ENCODE results near the gene FOXL3. TPM values are rescaled to one million over a fixed set of nuclear protein-coding genes. Genes with fewer than 3 reads are reported as not detected.

Gene FOXL3
- total RNA-seq, 1 experiment from 2014 or later = not detected

DNA sequence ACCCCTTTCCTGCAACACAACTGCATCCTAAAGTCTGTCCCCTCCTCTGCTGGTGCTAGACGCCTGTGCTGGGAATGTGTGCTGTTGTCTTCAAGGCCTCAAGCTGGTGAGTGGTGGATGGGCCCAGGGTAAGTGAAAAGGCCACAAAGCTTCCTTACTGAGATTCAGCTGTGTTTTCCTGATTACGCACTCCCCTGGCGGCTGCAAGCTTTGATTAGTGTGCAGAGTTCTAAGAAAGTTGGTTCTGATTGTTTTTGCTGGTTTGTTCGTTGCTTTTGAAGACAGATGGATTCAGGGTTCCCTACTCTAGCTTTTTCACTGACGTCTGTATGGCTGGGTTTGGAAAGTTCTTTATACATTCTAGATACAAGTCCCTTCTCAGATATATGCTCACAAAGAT, 11.9 kb upstream of the FOXL3 start:
- no peaks in the 10 kb centered on the region for H3K36me3 ChIP-seq (ENCODE audit: insufficient read depth, low read length)
- no peak overlapping the region for H2AFZ ChIP-seq (ENCODE audit: low read length)
- no peak for DNase-seq
- H3K4me3 ChIP-seq (ENCODE audit: low read length) = no peak overlapping the region
- no peak overlapping the region for H3K27ac ChIP-seq (ENCODE audit: low read length)
- no peaks in the 10 kb centered on the region for H3K79me2 ChIP-seq (ENCODE audit: low read length)
- H3K9me3 ChIP-seq (ENCODE audit: low read length) = peaks cover 5% of the 10 kb centered on the region
- H3K9me2 ChIP-seq (replicated peaks; ENCODE audit: insufficient read depth, low read length) = no peaks in the 10 kb centered on the region
- H3K4me2 ChIP-seq (ENCODE audit: low read depth, low read length, poor library complexity, severe bottlenecking) = no peak overlapping the region
- H3K9ac ChIP-seq (ENCODE audit: low read length) = no peak overlapping the region
- no peaks in the 10 kb centered on the region for H3K4me1 ChIP-seq (ENCODE audit: low read length)
- no peaks in the 10 kb centered on the region; the same call in 1 of the 2 replicates for H3K27me3 ChIP-seq (ENCODE audit: low read length)
- H4K20me1 ChIP-seq (ENCODE audit: insufficient read depth, low read depth, low read length) = no peaks in the 10 kb centered on the region

DNA sequence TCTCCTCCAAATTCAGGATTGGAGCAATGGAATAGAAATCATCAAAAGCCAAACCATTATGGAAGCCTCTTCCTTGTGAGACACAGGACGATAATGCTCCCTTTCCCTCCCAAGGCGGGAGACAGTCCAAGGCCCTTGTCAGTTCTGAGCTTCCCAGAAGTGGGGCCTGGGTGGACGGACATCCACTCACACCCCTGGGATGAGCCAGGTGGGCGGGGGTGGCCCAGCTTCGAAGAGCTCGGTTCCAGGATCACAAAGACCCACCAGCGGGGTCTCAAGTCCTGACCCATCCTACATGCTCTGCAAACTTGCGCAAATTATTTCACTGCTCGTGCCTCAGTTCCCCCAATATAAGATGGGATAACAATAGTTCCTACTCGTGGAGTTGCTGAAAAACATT, 10.1 kb upstream of the FOXL3 start:
- no peaks in the 10 kb centered on the region for H3K36me3 ChIP-seq (ENCODE audit: insufficient read depth, low read length)
- no peak overlapping the region for H3K4me2 ChIP-seq (ENCODE audit: low read depth, low read length, poor library complexity, severe bottlenecking)
- H3K9me3 ChIP-seq (ENCODE audit: low read length) = no peaks in the 10 kb centered on the region; the same call in 1 of the 2 replicates
- H4K20me1 ChIP-seq (ENCODE audit: insufficient read depth, low read depth, low read length) = no peaks in the 10 kb centered on the region
- H3K9ac ChIP-seq (ENCODE audit: low read length) = no peak overlapping the region
- H3K9me2 ChIP-seq (replicated peaks; ENCODE audit: insufficient read depth, low read length) = no peaks in the 10 kb centered on the region
- DNase-seq = no peak
- H2AFZ ChIP-seq (ENCODE audit: low read length) = no peak overlapping the region
- no peaks in the 10 kb centered on the region for H3K4me1 ChIP-seq (ENCODE audit: low read length)
- no peak overlapping the region for H3K4me3 ChIP-seq (ENCODE audit: low read length)
- H3K27ac ChIP-seq (ENCODE audit: low read length) = no peak overlapping the region
- no peaks in the 10 kb centered on the region; the same call in 1 of the 2 replicates for H3K27me3 ChIP-seq (ENCODE audit: low read length)
- no peaks in the 10 kb centered on the region for H3K79me2 ChIP-seq (ENCODE audit: low read length)

DNA sequence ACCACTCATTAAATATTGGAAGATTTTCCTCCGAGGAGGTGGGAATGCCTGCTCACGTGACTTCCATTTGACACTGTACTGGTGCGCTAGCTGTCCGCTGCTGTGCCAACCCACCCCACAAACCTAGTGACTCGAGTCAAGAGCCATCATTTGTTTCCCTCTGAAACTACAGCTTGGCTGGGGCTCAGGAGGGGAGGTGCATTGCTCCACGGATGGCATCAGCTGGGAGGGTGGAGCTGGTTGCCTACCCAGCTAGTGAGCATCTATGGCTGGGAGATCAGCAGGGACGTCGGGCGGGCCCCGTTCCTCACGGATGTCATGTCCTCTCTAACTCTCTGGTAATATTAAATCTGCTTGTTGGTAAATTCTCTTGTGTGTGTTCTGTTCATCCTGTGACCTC, 9.5 kb upstream of the FOXL3 start:
- H3K36me3 ChIP-seq (ENCODE audit: insufficient read depth, low read length) = no peaks in the 10 kb centered on the region
- no peaks in the 10 kb centered on the region; the same call in 1 of the 2 replicates for H3K27me3 ChIP-seq (ENCODE audit: low read length)

DNA sequence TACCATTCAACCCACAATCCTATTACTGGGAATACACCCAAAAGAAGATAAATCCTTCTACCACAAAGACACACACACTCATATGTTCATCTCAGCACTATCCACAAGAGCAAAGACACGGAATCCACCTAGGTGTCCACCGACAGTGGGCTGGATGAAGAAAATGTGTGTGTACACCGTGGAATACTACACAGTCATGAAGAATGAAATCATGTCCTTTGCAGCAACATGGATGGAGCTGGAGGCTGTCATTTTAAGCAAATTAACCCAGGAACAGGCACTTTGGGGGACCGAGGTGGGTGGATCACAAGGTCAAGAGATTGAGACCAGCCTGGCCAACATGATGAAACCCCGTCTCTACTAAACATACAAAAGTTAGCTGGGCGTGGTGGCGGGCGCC, 8.3 kb upstream of the FOXL3 start:
- Histone ChIP-seq H3K4me2 (ENCODE audit: low read depth, low read length, poor library complexity, severe bottlenecking) (no peak overlapping the region), H3K27ac (ENCODE audit: low read length) (no peak overlapping the region), H2AFZ (ENCODE audit: low read length) (no peak overlapping the region), H3K36me3 (ENCODE audit: insufficient read depth, low read length) (no peaks in the 10 kb centered on the region), H3K9ac (ENCODE audit: low read length) (no peak overlapping the region), H3K27me3 (ENCODE audit: low read length) (no peaks in the 10 kb centered on the region; the same call in 1 of the 2 replicates), H3K4me1 (ENCODE audit: low read length) (no peaks in the 10 kb centered on the region), H3K9me3 (ENCODE audit: low read length) (no peaks in the 10 kb centered on the region; the same call in 1 of the 2 replicates), H3K9me2 (replicated peaks; ENCODE audit: insufficient read depth, low read length) (no peaks in the 10 kb centered on the region), H3K4me3 (ENCODE audit: low read length) (no peak overlapping the region), H4K20me1 (ENCODE audit: insufficient read depth, low read depth, low read length) (no peaks in the 10 kb centered on the region), H3K79me2 (ENCODE audit: low read length) (no peaks in the 10 kb centered on the region)
- no peak for DNase-seq

More for the DNA sequence above, 9.5 kb upstream of the FOXL3 start:
- Histone ChIP-seq H3K9me2 (replicated peaks; ENCODE audit: insufficient read depth, low read length) (no peaks in the 10 kb centered on the region), H3K4me1 (ENCODE audit: low read length) (no peaks in the 10 kb centered on the region), H2AFZ (ENCODE audit: low read length) (no peak overlapping the region), H3K79me2 (ENCODE audit: low read length) (no peaks in the 10 kb centered on the region), H4K20me1 (ENCODE audit: insufficient read depth, low read depth, low read length) (no peaks in the 10 kb centered on the region), H3K9ac (ENCODE audit: low read length) (no peak overlapping the region), H3K27ac (ENCODE audit: low read length) (no peak overlapping the region), H3K9me3 (ENCODE audit: low read length) (no peaks in the 10 kb centered on the region; the same call in 1 of the 2 replicates), H3K4me3 (ENCODE audit: low read length) (no peak overlapping the region), H3K4me2 (ENCODE audit: low read depth, low read length, poor library complexity, severe bottlenecking) (no peak overlapping the region)
- no peak for DNase-seq

DNA sequence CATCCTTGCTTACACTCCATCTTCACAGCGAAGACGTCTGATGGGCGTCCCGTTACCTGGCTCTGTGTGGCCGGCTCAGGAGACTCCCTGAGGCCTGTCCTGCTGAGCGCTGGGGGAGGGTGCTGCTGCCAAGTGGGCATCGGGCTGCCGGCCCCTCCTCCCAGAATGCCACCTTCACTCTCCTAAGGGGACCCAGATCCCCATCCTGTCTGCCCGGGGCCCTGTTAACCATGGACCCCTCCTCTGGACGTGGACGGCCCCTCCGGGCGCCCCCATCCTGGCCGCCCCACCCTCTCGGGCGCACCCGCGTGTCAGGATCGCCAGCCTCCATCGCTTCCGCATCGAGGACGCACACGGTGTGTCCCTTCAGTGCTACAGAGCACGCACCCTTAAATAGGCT, 7.3 kb upstream of the FOXL3 start:
- Histone ChIP-seq H3K79me2 (ENCODE audit: low read length) (no peaks in the 10 kb centered on the region), H3K9me3 (ENCODE audit: low read length) (no peaks in the 10 kb centered on the region), H3K4me3 (ENCODE audit: low read length) (no peak overlapping the region), H4K20me1 (ENCODE audit: insufficient read depth, low read depth, low read length) (no peaks in the 10 kb centered on the region), H3K36me3 (ENCODE audit: insufficient read depth, low read length) (no peaks in the 10 kb centered on the region), H3K9me2 (replicated peaks; ENCODE audit: insufficient read depth, low read length) (no peaks in the 10 kb centered on the region), H3K4me2 (ENCODE audit: low read depth, low read length, poor library complexity, severe bottlenecking) (no peak overlapping the region), H3K27me3 (ENCODE audit: low read length) (no peaks in the 10 kb centered on the region), H3K27ac (ENCODE audit: low read length) (no peak overlapping the region), H3K9ac (ENCODE audit: low read length) (no peak overlapping the region), H2AFZ (ENCODE audit: low read length) (no peak overlapping the region), H3K4me1 (ENCODE audit: low read length) (no peaks in the 10 kb centered on the region)
- DNase-seq = no peak

DNA sequence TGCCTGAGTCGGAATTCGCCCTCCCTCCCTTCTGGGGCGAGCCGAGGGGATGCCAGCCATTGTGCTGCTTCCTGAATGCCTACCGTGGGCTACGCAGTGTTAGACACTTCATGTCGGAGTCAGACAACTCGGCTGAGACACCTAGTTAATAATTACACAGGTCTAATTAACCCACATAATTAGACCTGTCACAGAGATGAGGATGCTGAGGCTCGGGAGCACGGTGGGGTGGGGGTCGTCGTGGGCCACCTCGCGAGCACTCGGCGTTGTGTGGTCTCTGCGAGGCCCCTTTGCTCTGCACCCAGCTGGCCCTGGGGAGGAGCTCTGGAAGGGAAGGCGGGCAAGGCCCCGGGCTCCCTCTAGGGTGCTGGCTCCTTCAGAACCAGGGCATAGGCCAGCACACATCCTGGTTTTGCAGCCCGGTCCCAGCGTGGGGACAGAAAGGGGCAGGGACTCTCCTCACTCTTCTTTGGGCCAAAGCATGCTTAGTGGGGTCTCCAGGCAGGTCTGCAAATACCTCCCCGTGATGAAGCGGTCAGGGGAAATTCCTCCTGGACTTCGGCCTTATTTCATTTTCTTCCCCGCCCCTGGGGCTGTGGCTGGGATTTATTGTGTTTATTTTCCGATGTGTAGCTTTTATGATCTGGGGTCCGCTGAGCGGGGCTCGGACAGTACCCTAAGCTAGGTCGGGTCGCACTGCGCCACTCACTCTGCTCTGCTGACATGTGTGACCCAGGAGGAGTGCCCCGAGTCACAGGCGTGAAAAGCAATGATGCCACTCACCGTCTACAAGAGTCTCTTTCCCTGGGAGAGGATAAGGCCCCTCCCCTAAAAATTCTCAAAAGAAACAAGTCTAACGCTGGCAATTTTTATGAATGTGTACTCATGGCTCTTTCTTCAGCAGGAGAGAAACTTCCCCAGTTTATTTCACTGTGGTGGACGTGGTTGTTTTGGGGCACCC, 4.9 kb upstream of the FOXL3 start:
- H3K9me3 ChIP-seq (ENCODE audit: low read length) = no peaks in the 10 kb centered on the region
- H3K27me3 ChIP-seq (ENCODE audit: low read length) = no peaks in the 10 kb centered on the region
- no peak for DNase-seq
- no peaks in the 10 kb centered on the region for H3K79me2 ChIP-seq (ENCODE audit: low read length)
- H3K9ac ChIP-seq (ENCODE audit: low read length) = no peak overlapping the region
- no peaks in the 10 kb centered on the region for H3K9me2 ChIP-seq (replicated peaks; ENCODE audit: insufficient read depth, low read length)
- no peaks in the 10 kb centered on the region for H3K4me1 ChIP-seq (ENCODE audit: low read length)
- no peaks in the 10 kb centered on the region for H4K20me1 ChIP-seq (ENCODE audit: insufficient read depth, low read depth, low read length)
- H3K27ac ChIP-seq (ENCODE audit: low read length) = no peak overlapping the region
- H3K4me3 ChIP-seq (ENCODE audit: low read length) = no peak overlapping the region
- H2AFZ ChIP-seq (ENCODE audit: low read length) = no peak overlapping the region
- H3K36me3 ChIP-seq (ENCODE audit: insufficient read depth, low read length) = no peaks in the 10 kb centered on the region
- H3K4me2 ChIP-seq (ENCODE audit: low read depth, low read length, poor library complexity, severe bottlenecking) = no peak overlapping the region

DNA sequence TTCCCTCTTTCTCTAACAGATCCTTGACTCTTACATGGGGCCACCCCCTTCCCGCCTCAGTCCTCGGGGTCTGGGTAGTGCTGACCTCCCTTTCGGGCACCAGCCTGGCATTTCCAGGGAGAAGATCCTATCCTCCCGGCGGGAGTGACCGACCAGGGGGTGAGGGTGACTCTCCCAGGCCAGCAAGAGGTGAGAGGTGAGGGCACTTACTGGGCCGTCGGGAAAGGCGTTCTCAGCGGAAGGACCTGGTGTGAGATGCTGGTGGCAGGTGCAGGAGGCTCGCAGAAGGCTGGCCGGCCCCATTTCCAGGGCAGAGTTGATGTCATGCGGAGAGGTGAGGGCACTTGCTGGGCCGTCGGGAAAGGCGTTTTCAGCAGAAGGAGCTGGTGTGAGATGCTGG, 4.2 kb upstream of the FOXL3 start:
- no peak overlapping the region for H3K9ac ChIP-seq (ENCODE audit: low read length)
- no peaks in the 10 kb centered on the region for H4K20me1 ChIP-seq (ENCODE audit: insufficient read depth, low read depth, low read length)
- H3K4me2 ChIP-seq (ENCODE audit: low read depth, low read length, poor library complexity, severe bottlenecking) = no peak overlapping the region
- no peak for DNase-seq
- no peaks in the 10 kb centered on the region for H3K27me3 ChIP-seq (ENCODE audit: low read length)
- H3K27ac ChIP-seq (ENCODE audit: low read length) = no peak overlapping the region
- no peaks in the 10 kb centered on the region for H3K9me3 ChIP-seq (ENCODE audit: low read length)
- H2AFZ ChIP-seq (ENCODE audit: low read length) = no peak overlapping the region
- H3K36me3 ChIP-seq (ENCODE audit: insufficient read depth, low read length) = no peaks in the 10 kb centered on the region
- no peak overlapping the region for H3K4me3 ChIP-seq (ENCODE audit: low read length)
- no peaks in the 10 kb centered on the region for H3K4me1 ChIP-seq (ENCODE audit: low read length)
- H3K9me2 ChIP-seq (replicated peaks; ENCODE audit: insufficient read depth, low read length) = no peaks in the 10 kb centered on the region
- H3K79me2 ChIP-seq (ENCODE audit: low read length) = no peaks in the 10 kb centered on the region

DNA sequence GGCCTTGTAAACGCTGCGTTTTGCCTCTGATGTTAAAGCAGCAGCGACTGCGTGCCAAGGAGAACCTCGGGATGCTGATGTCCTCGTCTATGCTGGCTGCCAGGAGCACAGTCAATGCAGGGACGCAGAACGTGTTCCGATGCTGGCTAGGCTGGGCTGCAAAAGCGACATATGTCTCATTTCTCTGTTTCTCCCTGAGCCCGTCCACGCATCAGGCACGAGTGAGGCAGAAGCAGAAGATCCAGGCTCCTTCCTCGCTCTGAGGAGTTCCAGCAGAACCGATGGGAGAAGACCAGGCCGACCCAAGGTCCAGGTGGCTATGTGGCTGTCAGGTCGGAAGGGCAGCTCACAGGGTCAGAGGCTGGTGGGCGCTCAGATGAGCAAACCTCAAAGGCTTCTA, 3.7 kb upstream of the FOXL3 start:
- Histone ChIP-seq H2AFZ (ENCODE audit: low read length) (no peak overlapping the region), H3K4me3 (ENCODE audit: low read length) (no peak overlapping the region), H4K20me1 (ENCODE audit: insufficient read depth, low read depth, low read length) (no peaks in the 10 kb centered on the region), H3K9ac (ENCODE audit: low read length) (no peak overlapping the region), H3K9me3 (ENCODE audit: low read length) (no peaks in the 10 kb centered on the region), H3K36me3 (ENCODE audit: insufficient read depth, low read length) (no peaks in the 10 kb centered on the region), H3K27ac (ENCODE audit: low read length) (no peak overlapping the region), H3K4me2 (ENCODE audit: low read depth, low read length, poor library complexity, severe bottlenecking) (no peak overlapping the region), H3K27me3 (ENCODE audit: low read length) (no peaks in the 10 kb centered on the region), H3K79me2 (ENCODE audit: low read length) (no peaks in the 10 kb centered on the region), H3K9me2 (replicated peaks; ENCODE audit: insufficient read depth, low read length) (no peaks in the 10 kb centered on the region), H3K4me1 (ENCODE audit: low read length) (no peaks in the 10 kb centered on the region)
- DNase-seq = no peak

Data from Karpas-422 (cell line).